PFSK-1 (cell line): ENCODE data around the gene IFNL2.

ENCODE experiments used
- FOXP2 ChIP-seq: optimal IDR thresholded peaks from 2 replicates; pipeline ENCODE3; 2011; ENCODE audit warnings: borderline replicate concordance, control low read depth, inconsistent platforms; ENCODE audit not compliant: insufficient read depth; ENCODE audit errors: extremely low read length, extremely low read depth
- POLR2AphosphoS5 ChIP-seq: IDR thresholded peaks from 2 replicates; pipeline ENCODE4 v1.6.1; 2012; ENCODE audit warnings: low read depth, mild to moderate bottlenecking, control low read depth, low read length, moderate library complexity
- SIN3A ChIP-seq: IDR thresholded peaks from 2 replicates; pipeline ENCODE4 v1.6.1; 2012; ENCODE audit warnings: mild to moderate bottlenecking, low read length, moderate library complexity, borderline replicate concordance; ENCODE audit not compliant: insufficient read depth
- TAF1 ChIP-seq: IDR thresholded peaks from 2 replicates; pipeline ENCODE4 v1.6.1; 2012; ENCODE audit warnings: low read length, control low read depth, borderline replicate concordance; ENCODE audit not compliant: insufficient read depth
- TF ChIP-seq, protein P1 (sequence below), 2 experiments: IDR thresholded peaks; 2 replicates each; pipeline versions ENCODE4 v1.6.1 to v1.8.0; 2011 to 2012; ENCODE audit warnings: low read depth in 2 of 2, low read length in 2 of 2, control low read depth in 1 of 2, inconsistent platforms in 1 of 2, mild to moderate bottlenecking in 1 of 2, moderate library complexity in 1 of 2; ENCODE audit not compliant: insufficient read depth in 1 of 2

The IFNL2 gene

DNA sequence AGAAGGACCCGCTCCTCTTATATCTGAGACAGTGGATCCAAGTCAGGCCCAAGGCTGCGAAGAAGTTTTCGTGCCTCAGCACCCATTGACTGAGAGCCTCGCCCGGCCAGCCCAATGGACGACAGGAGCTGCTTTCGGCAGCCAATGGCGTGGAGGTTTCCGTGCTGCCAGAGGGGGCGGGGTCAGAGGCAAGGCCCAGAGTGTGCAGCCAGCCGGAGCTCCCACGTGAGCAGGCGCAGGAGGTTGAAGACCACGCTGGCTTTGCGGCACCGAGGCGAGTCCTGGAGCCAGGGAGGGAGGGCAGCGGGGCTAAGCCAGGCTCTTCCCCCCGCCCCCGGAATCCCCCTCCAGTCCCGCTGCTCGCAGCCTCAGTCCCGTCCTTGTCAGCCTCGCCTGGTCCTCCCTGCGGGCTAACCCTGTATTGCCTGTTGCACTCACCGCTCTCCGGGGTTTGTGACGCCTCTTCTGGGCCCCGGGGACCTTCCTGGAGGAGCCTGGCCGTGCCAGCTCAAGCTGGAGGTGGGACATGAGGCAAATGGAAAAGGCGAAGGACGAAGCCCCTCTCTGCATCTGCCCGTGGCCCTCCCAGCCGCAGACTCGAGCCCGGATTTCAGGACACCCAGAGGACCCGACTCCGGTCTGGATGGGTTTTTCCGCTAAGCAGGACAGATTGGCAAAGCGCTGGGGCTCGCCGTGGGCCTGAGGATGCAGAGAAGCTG is 21.1 kb upstream of the IFNL2 start:
- TF ChIP-seq TAF1 (no peak), SIN3A (no peak)
- TF ChIP-seq, protein P1, sequence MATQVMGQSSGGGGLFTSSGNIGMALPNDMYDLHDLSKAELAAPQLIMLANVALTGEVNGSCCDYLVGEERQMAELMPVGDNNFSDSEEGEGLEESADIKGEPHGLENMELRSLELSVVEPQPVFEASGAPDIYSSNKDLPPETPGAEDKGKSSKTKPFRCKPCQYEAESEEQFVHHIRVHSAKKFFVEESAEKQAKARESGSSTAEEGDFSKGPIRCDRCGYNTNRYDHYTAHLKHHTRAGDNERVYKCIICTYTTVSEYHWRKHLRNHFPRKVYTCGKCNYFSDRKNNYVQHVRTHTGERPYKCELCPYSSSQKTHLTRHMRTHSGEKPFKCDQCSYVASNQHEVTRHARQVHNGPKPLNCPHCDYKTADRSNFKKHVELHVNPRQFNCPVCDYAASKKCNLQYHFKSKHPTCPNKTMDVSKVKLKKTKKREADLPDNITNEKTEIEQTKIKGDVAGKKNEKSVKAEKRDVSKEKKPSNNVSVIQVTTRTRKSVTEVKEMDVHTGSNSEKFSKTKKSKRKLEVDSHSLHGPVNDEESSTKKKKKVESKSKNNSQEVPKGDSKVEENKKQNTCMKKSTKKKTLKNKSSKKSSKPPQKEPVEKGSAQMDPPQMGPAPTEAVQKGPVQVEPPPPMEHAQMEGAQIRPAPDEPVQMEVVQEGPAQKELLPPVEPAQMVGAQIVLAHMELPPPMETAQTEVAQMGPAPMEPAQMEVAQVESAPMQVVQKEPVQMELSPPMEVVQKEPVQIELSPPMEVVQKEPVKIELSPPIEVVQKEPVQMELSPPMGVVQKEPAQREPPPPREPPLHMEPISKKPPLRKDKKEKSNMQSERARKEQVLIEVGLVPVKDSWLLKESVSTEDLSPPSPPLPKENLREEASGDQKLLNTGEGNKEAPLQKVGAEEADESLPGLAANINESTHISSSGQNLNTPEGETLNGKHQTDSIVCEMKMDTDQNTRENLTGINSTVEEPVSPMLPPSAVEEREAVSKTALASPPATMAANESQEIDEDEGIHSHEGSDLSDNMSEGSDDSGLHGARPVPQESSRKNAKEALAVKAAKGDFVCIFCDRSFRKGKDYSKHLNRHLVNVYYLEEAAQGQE (IDR thresholded peaks at IDR 0.05; ENCODE audit: insufficient read depth in 1 of 2, low read depth in 2 of 2, low read length in 2 of 2), result no peak

DNA sequence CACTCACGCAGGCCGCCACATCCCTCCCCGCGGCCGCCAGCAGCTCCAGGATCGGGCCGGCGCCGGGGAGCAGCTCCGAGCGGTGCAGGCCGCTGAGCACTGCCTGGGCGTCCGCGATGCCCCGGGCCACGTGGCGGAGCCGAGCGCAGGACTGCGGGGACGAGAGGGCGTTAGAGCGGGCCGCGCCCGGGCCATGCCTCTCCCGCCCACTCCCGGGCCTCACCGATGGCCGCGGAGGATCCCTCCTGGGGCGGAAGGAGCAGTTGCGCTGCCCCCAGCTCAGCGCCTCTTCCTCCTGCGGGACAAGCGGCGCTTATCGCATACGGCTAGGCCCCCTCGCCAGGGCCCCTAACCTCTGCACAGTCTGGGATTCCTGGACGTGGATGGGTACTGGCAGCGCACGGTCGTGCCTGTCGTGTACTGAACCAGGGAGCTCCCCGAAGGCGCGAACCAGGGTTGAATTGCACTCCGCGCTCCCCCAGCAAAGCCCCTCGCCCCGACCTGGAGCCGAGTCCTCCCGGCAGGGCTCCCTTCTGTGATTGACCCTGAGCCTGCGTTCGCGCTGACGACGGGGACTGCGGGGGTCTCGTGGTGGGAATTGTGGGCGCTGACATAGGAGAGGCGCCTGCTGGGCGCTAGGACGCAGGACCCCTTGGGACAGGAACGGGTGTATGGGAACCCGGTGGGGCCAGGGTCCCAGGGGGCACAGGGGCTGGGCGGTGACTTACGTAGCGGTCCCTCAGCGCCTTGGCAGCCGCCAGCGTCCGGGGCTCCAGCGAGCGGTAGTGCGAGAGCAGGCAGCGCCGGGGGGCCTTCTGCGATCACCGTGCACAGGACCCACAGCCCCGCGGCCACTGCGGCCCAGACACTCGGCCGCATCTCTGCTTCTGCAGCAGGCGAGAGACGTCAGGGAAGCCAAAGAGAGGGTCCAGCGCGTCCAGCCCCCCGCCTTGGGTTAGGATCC is 20.2 kb upstream of the IFNL2 start:
- TF ChIP-seq, protein P1 (IDR thresholded peaks at IDR 0.05; ENCODE audit: insufficient read depth in 1 of 2, low read depth in 2 of 2, low read length in 2 of 2), result no peak
- TF ChIP-seq POLR2AphosphoS5 (no peak), TAF1 (no peak)

DNA sequence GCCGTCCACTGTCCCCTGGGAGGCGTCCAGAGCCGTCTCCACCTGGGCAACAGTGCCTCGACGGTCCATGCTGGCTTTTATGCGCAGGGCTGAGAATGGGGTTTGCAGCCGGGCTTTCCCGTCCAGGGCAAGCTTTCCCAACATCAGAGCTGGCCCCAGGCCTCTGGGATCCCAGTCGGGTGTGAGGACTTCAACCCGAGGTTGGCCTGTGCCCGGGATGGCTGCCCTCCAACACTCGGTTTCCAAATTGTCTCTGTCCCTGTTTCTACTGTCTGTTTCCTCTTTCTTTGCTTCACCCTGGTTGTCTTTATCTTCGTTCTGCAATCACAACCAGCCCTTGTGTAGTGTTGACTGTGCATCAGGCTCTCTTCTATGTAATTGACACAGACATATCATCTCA is 19.4 kb upstream of the IFNL2 start, which contains the start of gene IFNL4:
Gene IFNL4, minus strand, starts transcription at position 51 of the 400 bp plus-strand sequence.
- TF ChIP-seq TAF1 (no peak), SIN3A (no peak), POLR2AphosphoS5 (no peak), FOXP2 (no peak)
- TF ChIP-seq, protein P1 (IDR thresholded peaks at IDR 0.05; ENCODE audit: insufficient read depth in 1 of 2, low read depth in 2 of 2, low read length in 2 of 2), result no peak

DNA sequence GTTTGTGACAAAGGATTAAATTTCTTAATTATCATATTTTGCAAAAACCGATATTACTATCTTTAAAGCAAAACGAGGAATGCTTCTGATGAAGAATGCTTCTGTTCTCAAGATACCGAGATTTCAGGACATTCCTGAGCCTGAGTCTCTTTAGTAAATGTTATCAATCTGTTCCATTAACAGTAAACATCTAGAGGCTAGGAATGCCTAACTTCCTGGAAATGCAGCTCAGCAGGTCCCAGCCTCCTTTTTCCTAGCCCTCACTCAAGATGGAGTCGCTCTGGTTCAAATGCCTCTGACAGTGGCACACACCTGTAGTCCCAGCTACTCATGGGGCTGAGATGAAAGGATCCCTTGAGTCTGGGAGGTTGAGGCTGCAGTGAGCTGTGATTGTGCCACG is 17.1 kb upstream of the IFNL2 start:
- no peak for TF ChIP-seq SIN3A
- TF ChIP-seq TAF1, result no peak
- TF ChIP-seq, protein P1 (IDR thresholded peaks at IDR 0.05; ENCODE audit: insufficient read depth in 1 of 2, low read depth in 2 of 2, low read length in 2 of 2), result no peak
- TF ChIP-seq POLR2AphosphoS5, result no peak
- no peak for TF ChIP-seq FOXP2

DNA sequence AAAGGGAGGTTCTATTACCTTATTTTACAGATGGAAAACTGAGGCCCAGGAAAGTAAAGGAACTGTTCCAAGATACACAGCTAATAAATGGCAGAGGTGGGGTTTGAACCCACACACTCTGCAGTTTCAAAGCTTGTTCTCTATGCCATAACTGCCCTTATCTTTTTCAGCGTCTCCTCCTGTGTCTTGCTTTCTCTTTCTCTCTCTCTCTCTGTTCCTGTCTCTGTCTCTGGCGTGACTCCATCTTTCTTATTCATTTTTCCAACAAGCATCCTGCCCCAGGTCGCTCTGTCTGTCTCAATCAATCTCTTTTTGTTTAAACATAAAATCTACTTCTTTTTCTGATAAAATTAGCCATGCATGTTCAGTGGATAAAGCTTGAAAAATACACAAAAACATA is 16.4 kb upstream of the IFNL2 start:
- TF ChIP-seq SIN3A, result no peak
- no peak for TF ChIP-seq TAF1
- TF ChIP-seq FOXP2, result no peak
- TF ChIP-seq, protein P1 (IDR thresholded peaks at IDR 0.05; ENCODE audit: insufficient read depth in 1 of 2, low read depth in 2 of 2, low read length in 2 of 2), result no peak
- no peak for TF ChIP-seq POLR2AphosphoS5
